RWPE2 (cell line): Measurements from ENCODE around the gene TOMM5.

Experiments
- ATAC-seq: fragments of 200-7000 bp; cut with Tn5 transposase; 3 replicates; pipeline ENCODE4 v1.9.1; 2021; ENCODE audit warnings: low read depth
- DNase-seq: peaks from one replicate; pipeline ENCODE4 v3.0.0-alpha.2; 2020; ENCODE audit warnings: low spot score
- H3K27ac ChIP-seq: fragments of 450-650 bp; 2 replicates; pipeline ENCODE4 v1.5.1; 2017; ENCODE audit warnings: mild to moderate bottlenecking; ENCODE audit not compliant: poor library complexity, severe bottlenecking
- H3K27me3 ChIP-seq: fragments of 250-450 bp; sonication (Bioruptor Pico); 2 replicates; pipeline ENCODE4 v1.5.1; 2021; ENCODE audit warnings: mild to moderate bottlenecking, moderate library complexity; ENCODE audit not compliant: insufficient read depth, poor library complexity, severe bottlenecking
- H3K36me3 ChIP-seq: fragments of 250-450 bp; sonication (Bioruptor Pico); 2 replicates; pipeline ENCODE4 v1.5.1; 2020; ENCODE audit warnings: low read depth, mild to moderate bottlenecking, moderate library complexity
- H3K4me1 ChIP-seq: fragments of 250-450 bp; sonication (Bioruptor Pico); 2 replicates; pipeline ENCODE4 v1.5.1; 2021; ENCODE audit warnings: mild to moderate bottlenecking, moderate library complexity; ENCODE audit not compliant: insufficient read depth, poor library complexity, severe bottlenecking
- H3K4me3 ChIP-seq: fragments of 250-450 bp; sonication (Bioruptor Pico); 2 replicates; pipeline ENCODE4 v1.5.1; 2021; ENCODE audit warnings: mild to moderate bottlenecking, moderate library complexity; ENCODE audit not compliant: severe bottlenecking
- H3K9me3 ChIP-seq: fragments of 250-450 bp; sonication (Bioruptor Pico); 2 replicates; pipeline ENCODE4 v1.5.1; 2021; ENCODE audit warnings: mild to moderate bottlenecking, moderate library complexity; ENCODE audit not compliant: severe bottlenecking
- CTCF ChIP-seq: fragments of 450-650 bp; IDR thresholded peaks from one replicate; pipeline ENCODE4 v1.5.1; 2017; ENCODE audit warnings: mild to moderate bottlenecking, moderate library complexity; ENCODE audit not compliant: poor library complexity, severe bottlenecking

The TOMM5 gene

DNA sequence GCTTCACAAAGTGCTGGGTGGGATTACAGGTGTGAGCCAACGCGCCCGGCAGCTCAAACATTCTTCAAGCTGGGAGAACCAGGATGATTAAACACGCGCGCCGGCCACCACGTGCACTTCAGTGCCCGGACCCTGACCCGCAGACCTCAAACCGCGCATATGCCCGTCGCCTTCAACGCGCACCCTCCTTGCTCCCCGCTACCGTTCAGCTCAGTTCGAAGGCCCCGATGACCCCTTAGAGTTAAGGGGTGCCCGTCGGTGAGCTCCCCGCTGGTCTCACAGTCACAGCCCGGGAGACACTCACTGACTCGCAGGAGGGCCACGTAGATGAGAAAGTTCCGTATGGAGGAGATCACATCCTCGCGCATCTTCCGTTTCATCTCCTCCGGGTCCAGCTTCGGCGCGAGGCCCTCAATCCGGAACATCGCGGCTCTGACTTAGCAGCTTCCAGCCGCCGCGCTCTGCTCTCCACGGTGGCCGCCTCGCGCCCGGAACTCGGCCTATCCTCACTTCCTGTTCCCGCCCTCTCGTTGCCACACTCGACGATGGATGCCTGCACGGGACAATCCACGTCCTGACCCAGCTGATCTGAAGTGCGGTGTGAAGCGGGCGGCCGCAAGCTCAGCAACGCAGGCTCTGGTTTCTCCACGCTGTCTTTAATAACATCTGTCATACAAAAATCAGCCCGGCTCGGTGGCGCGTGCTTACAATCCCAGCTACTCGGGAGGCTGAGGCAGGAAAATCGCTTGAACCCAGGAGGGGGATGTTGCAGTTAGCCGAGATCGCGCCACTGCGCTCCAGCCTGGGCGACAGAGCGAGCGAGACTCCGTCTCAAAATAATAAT, at the start of gene TOMM5:
TOMM5 (minus strand) TSS at position 490 of the 844 bp plus-strand sequence; CDS start at position 425, 65 bp downstream.
- Histone ChIP-seq H3K4me1 (peaks cover 19% of the 10 kb centered on the region), H3K27ac (peak within 1 kb of the TSS; percentile 57), H3K27me3 (no peaks in the 10 kb centered on the region), H3K36me3 (peaks cover 34% of the 10 kb centered on the region), H3K9me3 (no peaks in the 10 kb centered on the region), H3K4me3 (peak within 1 kb of the TSS; percentile 73)
- DNase-seq (peak; percentile 92), ATAC-seq (peak; percentile 89)
- TF ChIP-seq CTCF = no peak

- Histone ChIP-seq H3K4me3 (no peak overlapping the region), H3K27me3 (peaks cover 27% of the 10 kb centered on the region), H3K27ac (no peak overlapping the region), H3K36me3 (no peaks in the 10 kb centered on the region), H3K4me1 (peaks cover 5% of the 10 kb centered on the region), H3K9me3 (no peaks in the 10 kb centered on the region)
- TF ChIP-seq CTCF = no peak
- no peak for DNase-seq
- no peak for ATAC-seq
Measured at GRCh38 chr9:37641331-37641730, 48.9 kb upstream of the TOMM5 start.

GRCh38 chr9:37640246-37640645, 47.8 kb upstream of the TOMM5 start:
- H3K4me3 ChIP-seq = no peak overlapping the region
- no peak for ATAC-seq

GRCh38 chr9:37639841-37640240, 47.4 kb upstream of the TOMM5 start:
- Histone ChIP-seq H3K27ac (no peak overlapping the region), H3K27me3 (peaks cover 15% of the 10 kb centered on the region), H3K4me3 (no peak overlapping the region), H3K9me3 (no peaks in the 10 kb centered on the region), H3K4me1 (peaks cover 5% of the 10 kb centered on the region), H3K36me3 (no peaks in the 10 kb centered on the region)
- DNase-seq (no peak), ATAC-seq (no peak)
- TF ChIP-seq CTCF = no peak

More at GRCh38 chr9:37640246-37640645, 47.8 kb upstream of the TOMM5 start:
- Histone ChIP-seq H3K36me3 (no peaks in the 10 kb centered on the region), H3K27ac (no peak overlapping the region), H3K4me1 (peaks cover 5% of the 10 kb centered on the region), H3K27me3 (peaks cover 17% of the 10 kb centered on the region), H3K9me3 (no peaks in the 10 kb centered on the region)
- no peak for TF ChIP-seq CTCF
- no peak for DNase-seq

GRCh38 chr9:37639109-37639762, 46.8 kb upstream of the TOMM5 start:
- no peak for DNase-seq
- Histone ChIP-seq H3K36me3 (no peaks in the 10 kb centered on the region), H3K9me3 (no peaks in the 10 kb centered on the region), H3K27me3 (peaks cover 10% of the 10 kb centered on the region), H3K4me1 (peaks cover 5% of the 10 kb centered on the region), H3K4me3 (no peak overlapping the region), H3K27ac (no peak overlapping the region)
- TF ChIP-seq CTCF = no peak
- ATAC-seq = peak; percentile 53; the same call in 2 of the 3 replicates
